A673 (cell line): ENCODE results near the gene HSF2. TPM values are rescaled to one million over a fixed set of nuclear protein-coding genes. Genes with fewer than 3 reads are reported as not detected.
A peak's percentile ranks its signal among the peaks of the same experiment; 100 is the strongest.

Experiments
- BruUV-seq: library from RNA; stranded (reverse); fragments of 400-500 nt; replicated peaks from 2 replicates; lab custom pipeline; 2021; lab: Mats Ljungman, UMichigan
- CTCF ChIA-PET: fragments of 300-600 bp; sonication (Branson Sonifier 250); formaldehyde crosslinking; loops from one replicate; lab custom pipeline; 2022; ENCODE audit warnings: antibody characterized with exemption; lab: Charles Lee
- POLR2A ChIA-PET: fragments of 300-600 bp; sonication (Branson Sonifier 250); formaldehyde crosslinking; loops from one replicate; lab custom pipeline; 2022; ENCODE audit warnings: antibody characterized with exemption; ENCODE audit not compliant: low non-redundant PET; lab: Charles Lee
- DNase-seq: peaks from one replicate; pipeline ENCODE4 v3.0.0-alpha.2; 2015; ENCODE audit warnings: low spot score
- H3K27ac ChIP-seq: fragments of 200-600 bp; sonication (generic); 2 replicates; pipeline ENCODE4 v1.5.1; 2016; ENCODE audit warnings: mixed run types, low read depth, mild to moderate bottlenecking, mixed read lengths, antibody characterized with exemption, low read length; ENCODE audit not compliant: poor library complexity, severe bottlenecking
- H3K27me3 ChIP-seq: fragments of 200-600 bp; sonication (generic); replicated peaks from 2 replicates; pipeline ENCODE4 v1.6.1; 2017; ENCODE audit warnings: mixed run types, low read depth, mild to moderate bottlenecking, mixed read lengths, antibody characterized with exemption, low read length; ENCODE audit not compliant: insufficient read depth, poor library complexity
- H3K36me3 ChIP-seq: fragments of 200-600 bp; sonication (generic); 2 replicates; pipeline ENCODE4 v1.6.1; 2016; ENCODE audit warnings: mixed run types, mild to moderate bottlenecking, mixed read lengths, antibody characterized with exemption, low read length; ENCODE audit not compliant: insufficient read depth, poor library complexity, severe bottlenecking
- H3K4me1 ChIP-seq: fragments of 200-600 bp; sonication (generic); 2 replicates; pipeline ENCODE4 v1.6.1; 2017; ENCODE audit warnings: mixed run types, mild to moderate bottlenecking, mixed read lengths, antibody characterized with exemption, low read length; ENCODE audit not compliant: insufficient read depth, poor library complexity, severe bottlenecking
- H3K4me3 ChIP-seq: fragments of 200-600 bp; sonication (generic); 2 replicates; pipeline ENCODE4 v1.5.1; 2016; ENCODE audit warnings: low read depth, mixed run types, mild to moderate bottlenecking, mixed read lengths, low read length; ENCODE audit not compliant: poor library complexity, severe bottlenecking
- H3K9me3 ChIP-seq: fragments of 200-600 bp; sonication (generic); 2 replicates; pipeline ENCODE4 v1.6.1; 2016; ENCODE audit warnings: mixed run types, low read depth, mild to moderate bottlenecking, mixed read lengths, antibody characterized with exemption, low read length; ENCODE audit not compliant: poor library complexity, severe bottlenecking
- CTCF ChIP-seq: fragments of 300-800, 200-600 bp; sonication (generic); conservative IDR thresholded peaks from 2 replicates; pipeline ENCODE4 v1.5.1; 2017; ENCODE audit warnings: low read depth, mild to moderate bottlenecking, antibody characterized with exemption, low read length, moderate library complexity, mixed read lengths
- EZH2 ChIP-seq: fragments of 200-600 bp; sonication (generic); IDR thresholded peaks from 2 replicates; pipeline ENCODE4 v1.6.1; 2017; ENCODE audit warnings: borderline replicate concordance, low read depth, mild to moderate bottlenecking, mixed read lengths, antibody characterized with exemption, low read length; ENCODE audit not compliant: poor library complexity, severe bottlenecking
- intact Hi-C: fragments of 100-400 bp; cut with micrococcal nuclease; formaldehyde crosslinking; loops from one replicate; pipeline ENCODE4 v1.10.0; 2022; ENCODE audit not compliant: unreplicated experiment
- total RNA-seq: library from RNA; stranded (reverse); gene quantifications from 2 replicates; pipeline ENCODE4 v1.2.3, GENCODE V29; 2021

HSF2 gene
- total RNA-seq, 1 experiment from 2014 or later: 27.5 TPM

GRCh38 chr6:122361314-122361979 lies 38.0 kb upstream of the HSF2 start:
- H3K9me3 ChIP-seq: no peaks in the 10 kb centered on the region
- DNase-seq: no peak
- TF ChIP-seq EZH2 (no peak), CTCF (peak; percentile 15; the same call in 1 of the 2 replicates)
- H3K27ac ChIP-seq: no peak overlapping the region
- H3K4me1 ChIP-seq: no peaks in the 10 kb centered on the region
- no peak overlapping the region for H3K4me3 ChIP-seq
- peaks cover 5% of the 10 kb centered on the region for H3K27me3 ChIP-seq
- ChIA-PET POLR2A (no interaction called here), CTCF (no interaction called here)
- intact Hi-C loops: no loop called here
- BruUV-seq: no TSS peak
- H3K36me3 ChIP-seq: no peaks in the 10 kb centered on the region

- H3K4me1 ChIP-seq: peaks cover 2% of the 10 kb centered on the region
- no peak overlapping the region for H3K4me3 ChIP-seq
- no peak for DNase-seq
- TF ChIP-seq CTCF (no peak), EZH2 (no peak)
- intact Hi-C loops: no loop called here
- no TSS peak for BruUV-seq
- no peak overlapping the region for H3K27ac ChIP-seq
- ChIA-PET CTCF (no interaction called here), POLR2A (no interaction called here)
- peaks cover 5% of the 10 kb centered on the region for H3K27me3 ChIP-seq
- no peaks in the 10 kb centered on the region for H3K36me3 ChIP-seq
- H3K9me3 ChIP-seq: no peaks in the 10 kb centered on the region
Measured at GRCh38 chr6:122363769-122364483, 35.5 kb upstream of the HSF2 start.

GRCh38 chr6:122365775-122366403 lies 33.6 kb upstream of the HSF2 start:
- no TSS peak for BruUV-seq
- intact Hi-C loops: no loop called here
- Histone ChIP-seq H3K36me3 (no peaks in the 10 kb centered on the region), H3K27me3 (no peaks in the 10 kb centered on the region), H3K4me3 (no peak overlapping the region), H3K27ac (no peak overlapping the region), H3K9me3 (no peaks in the 10 kb centered on the region), H3K4me1 (peaks cover 2% of the 10 kb centered on the region)
- CTCF ChIA-PET: no interaction called here
- DNase-seq: peak; percentile 9
- POLR2A ChIA-PET: no interaction called here
- TF ChIP-seq CTCF (no peak), EZH2 (no peak)
